Measurements from ENCODE around the gene HHIP. TPM values are rescaled to one million over a fixed set of nuclear protein-coding genes. Genes with fewer than 3 reads are reported as not detected.

The HHIP gene
- total RNA-seq, 6 experiments from 2014 or later: 0.09 to 1.1 (median 0.42) TPM

DNA sequence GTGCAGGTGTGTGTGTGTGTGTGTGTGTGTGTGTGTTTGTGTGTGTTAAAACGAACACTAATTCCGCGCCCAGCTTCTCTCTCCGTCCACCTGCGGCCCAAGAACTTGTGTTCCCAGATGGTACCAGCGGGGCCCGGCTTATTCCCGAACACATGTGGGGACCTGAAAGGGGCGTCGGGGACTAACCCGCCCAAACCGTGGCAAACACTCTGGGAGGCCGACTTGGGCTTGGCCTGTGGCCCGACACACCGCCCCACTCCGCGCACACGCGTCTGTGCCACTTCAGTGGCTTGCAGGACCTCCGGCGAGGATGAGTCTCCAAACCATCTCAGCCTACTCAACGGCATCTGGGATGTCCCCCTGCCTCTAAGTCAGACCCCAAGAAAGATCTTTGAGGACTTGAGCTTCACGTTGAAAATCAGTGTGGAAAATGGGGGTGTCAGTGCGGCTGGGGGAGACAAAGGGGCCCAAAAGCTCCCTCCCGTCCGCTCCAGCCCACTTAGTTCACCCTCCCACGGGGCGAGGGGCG is 790 bp upstream of the HHIP start:
- TF ChIP-seq, protein P1, sequence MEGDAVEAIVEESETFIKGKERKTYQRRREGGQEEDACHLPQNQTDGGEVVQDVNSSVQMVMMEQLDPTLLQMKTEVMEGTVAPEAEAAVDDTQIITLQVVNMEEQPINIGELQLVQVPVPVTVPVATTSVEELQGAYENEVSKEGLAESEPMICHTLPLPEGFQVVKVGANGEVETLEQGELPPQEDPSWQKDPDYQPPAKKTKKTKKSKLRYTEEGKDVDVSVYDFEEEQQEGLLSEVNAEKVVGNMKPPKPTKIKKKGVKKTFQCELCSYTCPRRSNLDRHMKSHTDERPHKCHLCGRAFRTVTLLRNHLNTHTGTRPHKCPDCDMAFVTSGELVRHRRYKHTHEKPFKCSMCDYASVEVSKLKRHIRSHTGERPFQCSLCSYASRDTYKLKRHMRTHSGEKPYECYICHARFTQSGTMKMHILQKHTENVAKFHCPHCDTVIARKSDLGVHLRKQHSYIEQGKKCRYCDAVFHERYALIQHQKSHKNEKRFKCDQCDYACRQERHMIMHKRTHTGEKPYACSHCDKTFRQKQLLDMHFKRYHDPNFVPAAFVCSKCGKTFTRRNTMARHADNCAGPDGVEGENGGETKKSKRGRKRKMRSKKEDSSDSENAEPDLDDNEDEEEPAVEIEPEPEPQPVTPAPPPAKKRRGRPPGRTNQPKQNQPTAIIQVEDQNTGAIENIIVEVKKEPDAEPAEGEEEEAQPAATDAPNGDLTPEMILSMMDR (IDR thresholded peaks at IDR 0.05): no peak
- H3K27ac Mint-ChIP-seq: no peak overlapping the region
- no peaks in the 10 kb centered on the region for H3K36me3 Mint-ChIP-seq (ENCODE audit: low read depth)
- peak overlapping the region; percentile 23; the same call in 1 of the 2 replicates for H3K4me3 Mint-ChIP-seq
- DNase-seq: no peak
- H3K4me1 Mint-ChIP-seq (ENCODE audit: low read depth): peaks cover 29% of the 10 kb centered on the region
- peaks cover 37% of the 10 kb centered on the region for H3K27me3 Mint-ChIP-seq (ENCODE audit: insufficient read depth)
- H3K9me3 Mint-ChIP-seq: no peaks in the 10 kb centered on the region

DNA sequence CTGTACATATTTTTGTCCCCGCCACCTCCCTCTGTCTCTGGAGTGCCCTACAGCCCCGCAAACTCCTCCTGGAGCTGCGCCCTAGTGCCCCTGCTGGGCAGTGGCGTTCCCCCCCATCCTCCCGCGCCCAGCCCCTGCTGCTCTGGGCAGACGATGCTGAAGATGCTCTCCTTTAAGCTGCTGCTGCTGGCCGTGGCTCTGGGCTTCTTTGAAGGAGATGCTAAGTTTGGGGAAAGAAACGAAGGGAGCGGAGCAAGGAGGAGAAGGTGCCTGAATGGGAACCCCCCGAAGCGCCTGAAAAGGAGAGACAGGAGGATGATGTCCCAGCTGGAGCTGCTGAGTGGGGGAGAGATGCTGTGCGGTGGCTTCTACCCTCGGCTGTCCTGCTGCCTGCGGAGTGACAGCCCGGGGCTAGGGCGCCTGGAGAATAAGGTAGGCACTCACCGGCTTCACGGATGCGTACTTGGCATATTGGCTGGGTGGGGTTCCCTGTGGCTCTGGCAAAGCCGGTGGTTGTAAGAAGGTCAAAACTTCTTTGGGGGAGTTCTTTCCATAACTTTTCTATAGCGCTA is 653 bp downstream of the HHIP start:
- Mint-ChIP-seq H3K36me3 (ENCODE audit: low read depth) (no peaks in the 10 kb centered on the region), H3K27me3 (ENCODE audit: insufficient read depth) (peaks cover 36% of the 10 kb centered on the region), H3K9me3 (no peaks in the 10 kb centered on the region), H3K27ac (no peak overlapping the region), H3K4me1 (ENCODE audit: low read depth) (peaks cover 38% of the 10 kb centered on the region), H3K4me3 (peak overlapping the region; percentile 87)
- TF ChIP-seq, protein P1 (IDR thresholded peaks at IDR 0.05): peak; percentile 32
- no peak for DNase-seq

- Mint-ChIP-seq H3K4me1 (ENCODE audit: low read depth) (peaks cover 38% of the 10 kb centered on the region), H3K4me3 (peak overlapping the region; percentile 87), H3K27ac (no peak overlapping the region), H3K36me3 (ENCODE audit: low read depth) (no peaks in the 10 kb centered on the region), H3K27me3 (ENCODE audit: insufficient read depth) (peaks cover 36% of the 10 kb centered on the region), H3K9me3 (no peaks in the 10 kb centered on the region)
- no peak for DNase-seq
- TF ChIP-seq, protein P1 (IDR thresholded peaks at IDR 0.05): no peak
Observed at GRCh38 chr4:144647095-144647561, 1.2 kb downstream of the HHIP start.

DNA sequence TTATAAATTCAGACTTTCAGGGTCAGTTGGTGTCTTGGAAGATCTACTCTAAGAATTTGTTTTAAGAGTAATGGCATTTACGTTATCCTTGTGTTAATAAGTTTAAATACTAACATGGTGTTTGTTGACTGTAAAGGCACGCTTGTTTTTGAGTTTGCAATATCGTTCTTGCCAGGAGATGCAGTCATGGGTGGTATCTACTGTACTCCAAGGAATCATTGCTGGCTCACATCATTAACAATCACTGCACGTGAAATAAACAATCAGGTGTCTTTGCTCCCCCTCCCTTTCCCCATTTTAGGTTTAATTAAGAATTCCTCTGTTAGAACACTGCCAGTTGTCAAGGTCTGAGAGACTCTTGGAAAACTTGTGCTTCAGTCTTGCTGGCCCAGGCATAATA is 1.6 kb downstream of the HHIP start:
- TF ChIP-seq, protein P1 (IDR thresholded peaks at IDR 0.05): no peak
- Mint-ChIP-seq H3K9me3 (no peaks in the 10 kb centered on the region), H3K27ac (no peak overlapping the region), H3K4me1 (ENCODE audit: low read depth) (peaks cover 38% of the 10 kb centered on the region), H3K4me3 (peak overlapping the region; percentile 87), H3K36me3 (ENCODE audit: low read depth) (no peaks in the 10 kb centered on the region), H3K27me3 (ENCODE audit: insufficient read depth) (peaks cover 36% of the 10 kb centered on the region)
- no peak for DNase-seq

DNA sequence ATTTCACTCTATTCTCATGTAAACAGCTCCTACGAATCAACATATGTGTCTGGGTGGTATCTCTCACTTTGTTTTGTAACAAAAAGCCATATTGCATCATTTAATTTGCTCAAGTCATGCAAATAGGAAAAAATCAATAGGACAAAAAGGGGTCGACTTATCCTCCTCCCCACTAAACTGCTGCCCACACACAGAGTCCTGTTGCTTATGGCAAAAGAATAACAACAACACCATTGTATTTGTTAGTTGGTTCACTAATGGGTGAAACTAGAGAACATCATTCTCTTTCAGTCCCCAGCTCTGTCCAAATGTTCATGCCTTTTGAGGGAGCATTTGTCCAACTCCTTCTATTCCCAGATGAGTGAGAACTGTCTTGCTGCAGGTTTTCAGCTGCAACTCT is 2.1 kb downstream of the HHIP start:
- TF ChIP-seq, protein P1 (IDR thresholded peaks at IDR 0.05): no peak
- peaks cover 38% of the 10 kb centered on the region for H3K4me1 Mint-ChIP-seq (ENCODE audit: low read depth)
- H3K27me3 Mint-ChIP-seq (ENCODE audit: insufficient read depth): peaks cover 36% of the 10 kb centered on the region
- DNase-seq: no peak
- no peaks in the 10 kb centered on the region for H3K36me3 Mint-ChIP-seq (ENCODE audit: low read depth)
- peak overlapping the region; percentile 87; the same call in 1 of the 2 replicates for H3K4me3 Mint-ChIP-seq
- no peaks in the 10 kb centered on the region for H3K9me3 Mint-ChIP-seq
- no peak overlapping the region for H3K27ac Mint-ChIP-seq
